ENCODE data around the gene CTNNB1.

GRCh38 chr3:41239587-41239986 is 40.3 kb downstream of the CTNNB1 start:
- TF ChIP-seq CTCF (IDR thresholded peaks at IDR 0.05): no peak
- no peak for TF ChIP-seq EP300 (IDR thresholded peaks at IDR 0.05)
